A673 (cell line): ENCODE measurements around the gene PHACTR3. TPM values are rescaled to one million over a fixed set of nuclear protein-coding genes. Genes with fewer than 3 reads are reported as not detected.

Experiments
- BruUV-seq: library from RNA; stranded (reverse); fragments of 400-500 nt; replicated peaks from 2 replicates; lab custom pipeline; 2021; lab: Mats Ljungman, UMichigan
- CTCF ChIA-PET: fragments of 300-600 bp; sonication (Branson Sonifier 250); formaldehyde crosslinking; loops from one replicate; lab custom pipeline; 2022; ENCODE audit warnings: antibody characterized with exemption; lab: Charles Lee
- POLR2A ChIA-PET: fragments of 300-600 bp; sonication (Branson Sonifier 250); formaldehyde crosslinking; loops from one replicate; lab custom pipeline; 2022; ENCODE audit warnings: antibody characterized with exemption; ENCODE audit not compliant: low non-redundant PET; lab: Charles Lee
- DNase-seq: peaks from one replicate; pipeline ENCODE4 v3.0.0-alpha.2; 2015; ENCODE audit warnings: low spot score
- H3K27ac ChIP-seq: fragments of 200-600 bp; sonication (generic); 2 replicates; pipeline ENCODE4 v1.5.1; 2016; ENCODE audit warnings: mixed run types, low read depth, mild to moderate bottlenecking, mixed read lengths, antibody characterized with exemption, low read length; ENCODE audit not compliant: poor library complexity, severe bottlenecking
- H3K27me3 ChIP-seq: fragments of 200-600 bp; sonication (generic); replicated peaks from 2 replicates; pipeline ENCODE4 v1.6.1; 2017; ENCODE audit warnings: mixed run types, low read depth, mild to moderate bottlenecking, mixed read lengths, antibody characterized with exemption, low read length; ENCODE audit not compliant: insufficient read depth, poor library complexity
- H3K36me3 ChIP-seq: fragments of 200-600 bp; sonication (generic); 2 replicates; pipeline ENCODE4 v1.6.1; 2016; ENCODE audit warnings: mixed run types, mild to moderate bottlenecking, mixed read lengths, antibody characterized with exemption, low read length; ENCODE audit not compliant: insufficient read depth, poor library complexity, severe bottlenecking
- H3K4me1 ChIP-seq: fragments of 200-600 bp; sonication (generic); 2 replicates; pipeline ENCODE4 v1.6.1; 2017; ENCODE audit warnings: mixed run types, mild to moderate bottlenecking, mixed read lengths, antibody characterized with exemption, low read length; ENCODE audit not compliant: insufficient read depth, poor library complexity, severe bottlenecking
- H3K4me3 ChIP-seq: fragments of 200-600 bp; sonication (generic); 2 replicates; pipeline ENCODE4 v1.5.1; 2016; ENCODE audit warnings: low read depth, mixed run types, mild to moderate bottlenecking, mixed read lengths, low read length; ENCODE audit not compliant: poor library complexity, severe bottlenecking
- H3K9me3 ChIP-seq: fragments of 200-600 bp; sonication (generic); 2 replicates; pipeline ENCODE4 v1.6.1; 2016; ENCODE audit warnings: mixed run types, low read depth, mild to moderate bottlenecking, mixed read lengths, antibody characterized with exemption, low read length; ENCODE audit not compliant: poor library complexity, severe bottlenecking
- EZH2 ChIP-seq: fragments of 200-600 bp; sonication (generic); IDR thresholded peaks from 2 replicates; pipeline ENCODE4 v1.6.1; 2017; ENCODE audit warnings: borderline replicate concordance, low read depth, mild to moderate bottlenecking, mixed read lengths, antibody characterized with exemption, low read length; ENCODE audit not compliant: poor library complexity, severe bottlenecking
- intact Hi-C: fragments of 100-400 bp; cut with micrococcal nuclease; formaldehyde crosslinking; loops from one replicate; pipeline ENCODE4 v1.10.0; 2022; ENCODE audit not compliant: unreplicated experiment
- total RNA-seq: library from RNA; stranded (reverse); gene quantifications from 2 replicates; pipeline ENCODE4 v1.2.3, GENCODE V29; 2021
- TF ChIP-seq, protein P1 (sequence below): fragments of 300-800, 200-600 bp; sonication (generic); conservative IDR thresholded peaks from 2 replicates; pipeline ENCODE4 v1.5.1; 2017; ENCODE audit warnings: low read depth, mild to moderate bottlenecking, antibody characterized with exemption, low read length, moderate library complexity, mixed read lengths

PHACTR3 gene
- total RNA-seq, 1 experiment from 2014 or later: 0.17 TPM

GRCh38 chr20:59690976-59691375 lies 86.6 kb downstream of the PHACTR3 start:
- CTCF ChIA-PET: no interaction called here
- H3K27ac ChIP-seq: no peak overlapping the region
- POLR2A ChIA-PET: no interaction called here
- DNase-seq: no peak
- H3K36me3 ChIP-seq: no peaks in the 10 kb centered on the region
- H3K4me3 ChIP-seq: no peak overlapping the region
- intact Hi-C loops: no loop called here
- H3K9me3 ChIP-seq: no peaks in the 10 kb centered on the region
- TF ChIP-seq, protein P1, sequence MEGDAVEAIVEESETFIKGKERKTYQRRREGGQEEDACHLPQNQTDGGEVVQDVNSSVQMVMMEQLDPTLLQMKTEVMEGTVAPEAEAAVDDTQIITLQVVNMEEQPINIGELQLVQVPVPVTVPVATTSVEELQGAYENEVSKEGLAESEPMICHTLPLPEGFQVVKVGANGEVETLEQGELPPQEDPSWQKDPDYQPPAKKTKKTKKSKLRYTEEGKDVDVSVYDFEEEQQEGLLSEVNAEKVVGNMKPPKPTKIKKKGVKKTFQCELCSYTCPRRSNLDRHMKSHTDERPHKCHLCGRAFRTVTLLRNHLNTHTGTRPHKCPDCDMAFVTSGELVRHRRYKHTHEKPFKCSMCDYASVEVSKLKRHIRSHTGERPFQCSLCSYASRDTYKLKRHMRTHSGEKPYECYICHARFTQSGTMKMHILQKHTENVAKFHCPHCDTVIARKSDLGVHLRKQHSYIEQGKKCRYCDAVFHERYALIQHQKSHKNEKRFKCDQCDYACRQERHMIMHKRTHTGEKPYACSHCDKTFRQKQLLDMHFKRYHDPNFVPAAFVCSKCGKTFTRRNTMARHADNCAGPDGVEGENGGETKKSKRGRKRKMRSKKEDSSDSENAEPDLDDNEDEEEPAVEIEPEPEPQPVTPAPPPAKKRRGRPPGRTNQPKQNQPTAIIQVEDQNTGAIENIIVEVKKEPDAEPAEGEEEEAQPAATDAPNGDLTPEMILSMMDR: no peak
- TF ChIP-seq EZH2: no peak
- peaks cover 71% of the 10 kb centered on the region for H3K27me3 ChIP-seq
- H3K4me1 ChIP-seq: no peaks in the 10 kb centered on the region
- no TSS peak for BruUV-seq

DNA sequence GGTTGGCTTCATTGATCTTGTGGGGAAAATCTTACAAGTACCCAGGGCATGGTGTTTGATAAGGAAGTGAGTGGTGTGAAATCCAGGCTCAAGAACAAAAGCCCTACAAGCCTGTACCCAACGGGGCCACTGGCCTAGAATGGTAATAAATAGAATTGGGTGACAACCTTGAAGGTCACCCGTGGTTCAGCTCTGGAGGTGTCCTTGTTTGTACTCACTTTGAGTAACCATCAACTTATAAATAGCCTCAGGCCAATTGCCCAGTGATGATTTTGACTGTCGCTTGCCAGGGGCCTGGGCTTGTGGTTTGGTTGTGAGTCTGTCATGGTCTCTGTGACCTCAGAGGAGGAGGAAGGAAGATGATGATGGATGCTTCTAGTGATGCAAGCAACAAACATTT lies 87.8 kb downstream of the PHACTR3 start:
- no peaks in the 10 kb centered on the region for H3K9me3 ChIP-seq
- H3K27ac ChIP-seq: no peak overlapping the region
- TF ChIP-seq, protein P1: no peak
- TF ChIP-seq EZH2: no peak
- no TSS peak for BruUV-seq
- no peaks in the 10 kb centered on the region for H3K36me3 ChIP-seq
- intact Hi-C loops: no loop called here
- no peak overlapping the region for H3K4me3 ChIP-seq
- ChIA-PET POLR2A (no interaction called here), CTCF (no interaction called here)
- peaks cover 80% of the 10 kb centered on the region for H3K27me3 ChIP-seq
- no peaks in the 10 kb centered on the region for H3K4me1 ChIP-seq
- DNase-seq: no peak

GRCh38 chr20:59693587-59693986 lies 89.2 kb downstream of the PHACTR3 start:
- ChIA-PET CTCF (no interaction called here), POLR2A (no interaction called here)
- H3K9me3 ChIP-seq: no peaks in the 10 kb centered on the region
- intact Hi-C loops: no loop called here
- H3K4me3 ChIP-seq: no peak overlapping the region
- BruUV-seq: no TSS peak
- no peak overlapping the region for H3K27ac ChIP-seq
- DNase-seq: no peak
- no peak for TF ChIP-seq EZH2
- TF ChIP-seq, protein P1: no peak
- H3K4me1 ChIP-seq: no peaks in the 10 kb centered on the region
- peaks cover 82% of the 10 kb centered on the region for H3K27me3 ChIP-seq
- H3K36me3 ChIP-seq: no peaks in the 10 kb centered on the region
